ENCODE data around the gene EPG5. TPM values are rescaled to one million over a fixed set of nuclear protein-coding genes. Genes with fewer than 3 reads are reported as not detected.
A peak's percentile ranks its signal among the peaks of the same experiment; 100 is the strongest.

EPG5 gene
- total and polyA plus RNA-seq, 2 of the 4 experiments (the other 2 are of a cell fraction) = 37.3 to 114 TPM

DNA sequence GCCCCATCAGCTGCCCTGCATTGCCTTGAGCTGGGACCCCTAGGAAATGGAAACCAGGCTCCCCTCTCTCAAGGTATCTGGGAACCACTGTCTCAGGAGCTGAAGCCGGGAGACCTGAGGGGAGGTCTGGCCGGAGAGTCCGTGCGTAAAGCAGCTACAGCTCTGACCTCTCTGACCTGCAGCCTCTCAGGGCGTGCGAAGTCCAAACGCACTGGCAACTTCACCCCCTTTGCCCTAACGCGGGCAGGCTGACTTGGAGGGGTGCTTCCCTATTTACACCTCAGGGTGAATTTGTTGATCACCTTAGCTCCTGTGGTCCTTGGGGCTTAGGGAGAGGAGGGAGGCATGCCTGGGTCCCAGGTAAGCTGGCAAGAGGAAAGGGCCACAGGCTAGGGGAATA lies 124.1 kb downstream of the EPG5 start:
- H3K14ac ChIP-seq (replicated peaks; ENCODE audit: low read depth, low read length) = no peak overlapping the region
- H4K20me1 ChIP-seq (ENCODE audit: insufficient read depth, low read length) = no peaks in the 10 kb centered on the region
- no peaks in the 10 kb centered on the region for H3K27me3 ChIP-seq (ENCODE audit: control insufficient read depth, insufficient read depth, low read length)
- no peak overlapping the region for H3K18ac ChIP-seq (ENCODE audit: low read depth, low read length)
- ATAC-seq (ENCODE audit: low read depth) (no peak), DNase-seq (no peak)
- H3K79me1 ChIP-seq (ENCODE audit: low read depth in 1 of 2, low read length in 2 of 2) = peaks cover 0 to 4% of the 10 kb centered on the region in 2 experiments; a peak in 1 of 4 replicates
- ChIA-PET CTCF (interaction anchor here (0.9 to 1.3 kb wide), 2 partner anchors 12 to 37 kb away, joined by 3 to 4 read pairs; no protein-coding TSS in a partner anchor), POLR2A (ENCODE audit: unreplicated experiment) (no interaction called here)
- peak overlapping the region; percentile 9 for H2AK9ac ChIP-seq (replicated peaks; ENCODE audit: low read depth, low read length, poor library complexity)
- peaks cover 5% of the 10 kb centered on the region for H3K4me1 ChIP-seq (ENCODE audit: control insufficient read depth, insufficient read depth, low read length)
- no peak overlapping the region for H3K56ac ChIP-seq (ENCODE audit: extremely low read depth, insufficient read depth, low read length)
- no peak overlapping the region for H2BK15ac ChIP-seq (ENCODE audit: low read depth, low read length)
- no peak overlapping the region for H2AFZ ChIP-seq (replicated peaks; ENCODE audit: low read length, poor library complexity)
- no peak overlapping the region for H3K4ac ChIP-seq (ENCODE audit: low read depth, low read length)
- dilution Hi-C loops (cut with HindIII; ENCODE audit: low sequenced_read_pairs, unreplicated experiment) = no loop called here
- H3K9me1 ChIP-seq (ENCODE audit: insufficient read depth, low read length) = peaks cover 16% of the 10 kb centered on the region
- no peak overlapping the region for H3K27ac ChIP-seq (ENCODE audit: insufficient read depth, low read length)
- BruUV-seq (replicated peaks) = no TSS peak
- no peak overlapping the region for H3K9ac ChIP-seq (ENCODE audit: low read depth, low read length)
- no peak overlapping the region for H2BK5ac ChIP-seq (ENCODE audit: low read depth, low read length, poor library complexity, severe bottlenecking)
- no peak overlapping the region for H4K8ac ChIP-seq (ENCODE audit: low read depth in 2 of 2, low read length in 2 of 2)
- H3K4me2 ChIP-seq (ENCODE audit: low read depth, low read length) = no peak overlapping the region
- no peak overlapping the region for H4K5ac ChIP-seq (ENCODE audit: low read depth, low read length)
- no peak overlapping the region for H2BK20ac ChIP-seq (ENCODE audit: low read depth, low read length)
- no peaks in the 10 kb centered on the region for H3K9me3 ChIP-seq (ENCODE audit: control insufficient read depth, insufficient read depth, low read length)
- TF ChIP-seq RCOR1 (IDR thresholded peaks at IDR 0.05; ENCODE audit: insufficient replicate concordance, low read length) (no peak), USF2 (IDR thresholded peaks at IDR 0.05; ENCODE audit: low read depth, low read length) (no peak), BHLHE40 (IDR thresholded peaks at IDR 0.05; ENCODE audit: low read depth, low read length) (no peak), FOS (IDR thresholded peaks at IDR 0.05; ENCODE audit: low read depth, low read length) (no peak), MAFK (IDR thresholded peaks at IDR 0.05; ENCODE audit: low read depth, low read length) (no peak), CEBPB (IDR thresholded peaks at IDR 0.05; ENCODE audit: low read depth, low read length) (no peak), MXI1 (IDR thresholded peaks at IDR 0.05; ENCODE audit: borderline replicate concordance, low read depth, low read length) (no peak), RAD21 (IDR thresholded peaks at IDR 0.05; ENCODE audit: low read length) (no peak), MAZ (IDR thresholded peaks at IDR 0.05; ENCODE audit: borderline replicate concordance, low read depth, low read length) (no peak), RFX5 (IDR thresholded peaks at IDR 0.05; ENCODE audit: low read depth, low read length) (no peak), POLR2A (IDR thresholded peaks at IDR 0.05; ENCODE audit: low read depth, low read length) (no peak), CHD1 (IDR thresholded peaks at IDR 0.05; ENCODE audit: low read depth, low read length) (no peak), SMC3 (IDR thresholded peaks at IDR 0.05; ENCODE audit: low read depth, low read length) (no peak), NFE2L2 (IDR thresholded peaks at IDR 0.05; ENCODE audit: low read depth, low read length) (no peak)
- TF ChIP-seq, protein P1, sequence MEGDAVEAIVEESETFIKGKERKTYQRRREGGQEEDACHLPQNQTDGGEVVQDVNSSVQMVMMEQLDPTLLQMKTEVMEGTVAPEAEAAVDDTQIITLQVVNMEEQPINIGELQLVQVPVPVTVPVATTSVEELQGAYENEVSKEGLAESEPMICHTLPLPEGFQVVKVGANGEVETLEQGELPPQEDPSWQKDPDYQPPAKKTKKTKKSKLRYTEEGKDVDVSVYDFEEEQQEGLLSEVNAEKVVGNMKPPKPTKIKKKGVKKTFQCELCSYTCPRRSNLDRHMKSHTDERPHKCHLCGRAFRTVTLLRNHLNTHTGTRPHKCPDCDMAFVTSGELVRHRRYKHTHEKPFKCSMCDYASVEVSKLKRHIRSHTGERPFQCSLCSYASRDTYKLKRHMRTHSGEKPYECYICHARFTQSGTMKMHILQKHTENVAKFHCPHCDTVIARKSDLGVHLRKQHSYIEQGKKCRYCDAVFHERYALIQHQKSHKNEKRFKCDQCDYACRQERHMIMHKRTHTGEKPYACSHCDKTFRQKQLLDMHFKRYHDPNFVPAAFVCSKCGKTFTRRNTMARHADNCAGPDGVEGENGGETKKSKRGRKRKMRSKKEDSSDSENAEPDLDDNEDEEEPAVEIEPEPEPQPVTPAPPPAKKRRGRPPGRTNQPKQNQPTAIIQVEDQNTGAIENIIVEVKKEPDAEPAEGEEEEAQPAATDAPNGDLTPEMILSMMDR (conservative IDR thresholded peaks at IDR 0.05; ENCODE audit: low read depth, low read length) = no peak
- TF ChIP-seq, protein P2, sequence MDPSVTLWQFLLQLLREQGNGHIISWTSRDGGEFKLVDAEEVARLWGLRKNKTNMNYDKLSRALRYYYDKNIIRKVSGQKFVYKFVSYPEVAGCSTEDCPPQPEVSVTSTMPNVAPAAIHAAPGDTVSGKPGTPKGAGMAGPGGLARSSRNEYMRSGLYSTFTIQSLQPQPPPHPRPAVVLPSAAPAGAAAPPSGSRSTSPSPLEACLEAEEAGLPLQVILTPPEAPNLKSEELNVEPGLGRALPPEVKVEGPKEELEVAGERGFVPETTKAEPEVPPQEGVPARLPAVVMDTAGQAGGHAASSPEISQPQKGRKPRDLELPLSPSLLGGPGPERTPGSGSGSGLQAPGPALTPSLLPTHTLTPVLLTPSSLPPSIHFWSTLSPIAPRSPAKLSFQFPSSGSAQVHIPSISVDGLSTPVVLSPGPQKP (IDR thresholded peaks at IDR 0.05; ENCODE audit: borderline replicate concordance, low read depth, low read length) = no peak
- H3K36me3 ChIP-seq (ENCODE audit: control insufficient read depth, insufficient read depth, low read length) = no peaks in the 10 kb centered on the region
- H2BK120ac ChIP-seq (ENCODE audit: low read depth, low read length) = no peak overlapping the region
- 93% methylated on average over 3 of the region's 9 CpGs; no CpG with 5 or more reads in 1 of the 2 experiments for WGBS, 2 experiments (ENCODE audit: extremely low coverage in 2 of 2, insufficient read length in 1 of 2)
- H3K4me3 ChIP-seq (ENCODE audit: insufficient read depth, low read depth, low read length) = no peak overlapping the region
- H4K91ac ChIP-seq (ENCODE audit: insufficient read depth, low read depth, low read length) = no peak overlapping the region
- intact Hi-C loops (cut with micrococcal nuclease) = no loop called here
- H2AK5ac ChIP-seq (ENCODE audit: low read depth, low read length) = peak overlapping the region; percentile 60; the same call in 1 of the 2 replicates
- in situ Hi-C loops (cut with MboI; ENCODE audit: low sequenced_read_pairs) = loop anchor here (10.0 kb wide), 1 partner anchor 58 kb away; no protein-coding TSS in a partner anchor
- no peak overlapping the region for H3K23ac ChIP-seq (ENCODE audit: low read depth, low read length)

Data from IMR-90 (cell line).